ENCODE results near the gene KLHL22.

- TF ChIP-seq, protein P1, sequence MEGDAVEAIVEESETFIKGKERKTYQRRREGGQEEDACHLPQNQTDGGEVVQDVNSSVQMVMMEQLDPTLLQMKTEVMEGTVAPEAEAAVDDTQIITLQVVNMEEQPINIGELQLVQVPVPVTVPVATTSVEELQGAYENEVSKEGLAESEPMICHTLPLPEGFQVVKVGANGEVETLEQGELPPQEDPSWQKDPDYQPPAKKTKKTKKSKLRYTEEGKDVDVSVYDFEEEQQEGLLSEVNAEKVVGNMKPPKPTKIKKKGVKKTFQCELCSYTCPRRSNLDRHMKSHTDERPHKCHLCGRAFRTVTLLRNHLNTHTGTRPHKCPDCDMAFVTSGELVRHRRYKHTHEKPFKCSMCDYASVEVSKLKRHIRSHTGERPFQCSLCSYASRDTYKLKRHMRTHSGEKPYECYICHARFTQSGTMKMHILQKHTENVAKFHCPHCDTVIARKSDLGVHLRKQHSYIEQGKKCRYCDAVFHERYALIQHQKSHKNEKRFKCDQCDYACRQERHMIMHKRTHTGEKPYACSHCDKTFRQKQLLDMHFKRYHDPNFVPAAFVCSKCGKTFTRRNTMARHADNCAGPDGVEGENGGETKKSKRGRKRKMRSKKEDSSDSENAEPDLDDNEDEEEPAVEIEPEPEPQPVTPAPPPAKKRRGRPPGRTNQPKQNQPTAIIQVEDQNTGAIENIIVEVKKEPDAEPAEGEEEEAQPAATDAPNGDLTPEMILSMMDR (IDR thresholded peaks at IDR 0.05), result no peak
- no peak for TF ChIP-seq POLR2A (IDR thresholded peaks at IDR 0.05)
Observed at GRCh38 chr22:20413217-20414058, 82.2 kb downstream of the KLHL22 start.
